NCI-H2227 (cell line): ENCODE data around the gene TMEM81.

Source experiments
- DNase-seq: peaks from one replicate; lab custom pipeline; 2025; ENCODE audit not compliant: unreplicated experiment; lab: John Stamatoyannopoulos, UW

Gene TMEM81

GRCh38 chr1:205038132-205038786 lies 46.0 kb downstream of the TMEM81 start:
- DNase-seq = no peak

GRCh38 chr1:205037539-205037938 lies 46.7 kb downstream of the TMEM81 start:
- DNase-seq = no peak
